ENCODE measurements around the gene NR1D1. TPM values are rescaled to one million over a fixed set of nuclear protein-coding genes. Genes with fewer than 3 reads are reported as not detected.

The NR1D1 gene
- total RNA-seq, 1 experiment from 2014 or later: 7.5 TPM

DNA sequence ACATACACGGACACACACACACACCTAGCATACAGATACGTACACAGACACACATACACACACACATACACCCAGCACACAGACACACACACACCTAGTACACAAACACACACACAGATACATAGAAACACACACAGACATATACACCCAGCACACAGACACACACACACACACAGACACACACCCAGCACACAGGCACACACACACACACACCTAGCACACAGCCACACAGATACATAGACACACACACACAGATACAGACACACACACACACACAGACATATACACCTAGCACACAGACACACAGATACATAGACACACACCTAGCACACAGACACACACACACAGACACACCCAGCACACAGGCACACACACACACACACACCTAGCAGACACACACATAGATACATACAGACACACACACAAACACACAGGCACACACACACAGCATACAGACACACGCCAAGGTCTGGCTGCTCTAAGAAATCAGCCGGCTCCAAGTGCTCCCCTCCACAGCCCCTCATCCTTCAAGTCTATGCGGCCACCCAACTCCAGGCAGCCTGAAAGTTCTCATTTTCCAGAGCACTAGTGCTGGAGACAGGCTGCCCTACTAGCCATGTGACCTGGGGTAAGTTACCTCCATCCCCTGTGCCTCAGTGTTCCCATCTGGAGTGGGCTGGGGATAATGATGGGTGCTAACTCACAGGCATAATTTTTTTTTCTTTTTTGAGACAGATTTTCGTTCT lies 13.2 kb downstream of the NR1D1 start:
- no TSS peak for BruUV-seq (replicated peaks)
- ChIA-PET CTCF (interaction anchor here (0.9 to 4.2 kb wide), 9 partner anchors 12 to 73 kb away, joined by 3 to 71 read pairs (median 10); partner anchors contain the start of genes CSF3, MED24 and THRA), POLR2A (interaction anchor here (0.6 to 1.6 kb wide), 2 partner anchors 26 to 477 kb away, joined by 3 to 4 read pairs; no protein-coding TSS in a partner anchor)
- no peak for DNase-seq (ENCODE audit: unreplicated experiment)
- intact Hi-C loops (cut with micrococcal nuclease): loop anchor here (2.0 kb wide), 1 partner anchor 24 kb away; the partner anchor contains the start of gene THRA
- no peak for TF ChIP-seq CTCF (IDR thresholded peaks at IDR 0.05; ENCODE audit: unreplicated experiment)
- Mint-ChIP-seq H3K4me3 (ENCODE audit: unreplicated experiment) (no peak overlapping the region), H3K36me3 (ENCODE audit: insufficient read depth, unreplicated experiment) (peaks cover 40% of the 10 kb centered on the region), H3K27ac (ENCODE audit: low read depth, unreplicated experiment) (no peak overlapping the region), H3K4me1 (ENCODE audit: insufficient read depth, unreplicated experiment) (no peaks in the 10 kb centered on the region), H3K9me3 (ENCODE audit: unreplicated experiment) (no peaks in the 10 kb centered on the region), H3K27me3 (ENCODE audit: insufficient read depth, unreplicated experiment) (no peaks in the 10 kb centered on the region)

DNA sequence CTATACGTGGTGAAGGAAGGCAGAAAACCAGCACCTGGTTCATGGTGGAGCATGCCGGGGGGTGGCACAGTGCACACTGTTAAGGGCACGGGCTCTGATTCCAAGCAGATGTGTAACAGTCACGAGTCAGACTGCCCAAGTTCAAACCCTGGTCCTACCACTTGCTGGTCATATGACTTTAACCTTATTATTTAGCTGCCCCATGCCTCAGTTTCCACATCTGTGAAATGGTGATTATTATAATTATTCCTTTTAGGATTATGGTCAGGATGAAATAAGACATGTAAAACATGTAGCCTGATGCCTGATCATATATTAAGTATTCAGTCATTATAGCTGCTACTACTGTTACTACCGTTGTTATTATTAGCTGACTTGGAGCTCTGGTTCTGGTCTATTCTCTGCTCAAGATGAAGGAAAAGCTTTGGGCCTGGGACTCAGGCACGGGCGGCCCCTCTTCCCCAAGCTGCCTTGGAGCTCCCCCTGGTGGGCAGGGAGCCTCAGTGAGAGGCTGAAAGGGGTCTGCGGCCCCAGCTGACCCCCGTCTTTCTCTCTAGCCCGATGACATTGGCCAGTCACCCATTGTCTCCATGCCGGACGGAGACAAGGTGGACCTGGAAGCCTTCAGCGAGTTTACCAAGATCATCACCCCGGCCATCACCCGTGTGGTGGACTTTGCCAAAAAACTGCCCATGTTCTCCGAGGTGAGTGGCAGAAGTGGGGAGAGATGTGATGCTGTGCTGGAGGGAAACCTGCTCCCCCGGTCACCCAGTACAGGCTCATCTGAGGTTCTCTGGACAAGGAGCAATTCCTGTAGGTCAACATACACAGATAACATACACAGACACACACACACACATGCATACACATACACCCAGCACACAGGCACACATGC lies 14.0 kb downstream of the NR1D1 start:
- H3K27ac Mint-ChIP-seq (ENCODE audit: low read depth, unreplicated experiment): no peak overlapping the region
- no peaks in the 10 kb centered on the region for H3K9me3 Mint-ChIP-seq (ENCODE audit: unreplicated experiment)
- DNase-seq (ENCODE audit: unreplicated experiment): peak; percentile 61
- peaks cover 34% of the 10 kb centered on the region for H3K36me3 Mint-ChIP-seq (ENCODE audit: insufficient read depth, unreplicated experiment)
- no peaks in the 10 kb centered on the region for H3K4me1 Mint-ChIP-seq (ENCODE audit: insufficient read depth, unreplicated experiment)
- POLR2A ChIA-PET: interaction anchor here (0.7 to 1.6 kb wide), 5 partner anchors 14 to 27 kb away, joined by 4 to 6 read pairs (median 5); partner anchors contain the start of gene NR1D1
- no TSS peak for BruUV-seq (replicated peaks)
- intact Hi-C loops (cut with micrococcal nuclease): loop anchor here (1.0 to 2.0 kb wide), 2 partner anchors 24 to 73 kb away; partner anchors contain the start of gene THRA
- no peaks in the 10 kb centered on the region for H3K27me3 Mint-ChIP-seq (ENCODE audit: insufficient read depth, unreplicated experiment)
- TF ChIP-seq CTCF (IDR thresholded peaks at IDR 0.05; ENCODE audit: unreplicated experiment): peak; percentile 81
- H3K4me3 Mint-ChIP-seq (ENCODE audit: unreplicated experiment): no peak overlapping the region
- CTCF ChIA-PET: interaction anchor here (0.6 to 4.2 kb wide), 20 partner anchors 11 to 81 kb away, joined by 3 to 71 read pairs (median 5); partner anchors contain the start of genes CSF3, MED24, NR1D1 and THRA

DNA sequence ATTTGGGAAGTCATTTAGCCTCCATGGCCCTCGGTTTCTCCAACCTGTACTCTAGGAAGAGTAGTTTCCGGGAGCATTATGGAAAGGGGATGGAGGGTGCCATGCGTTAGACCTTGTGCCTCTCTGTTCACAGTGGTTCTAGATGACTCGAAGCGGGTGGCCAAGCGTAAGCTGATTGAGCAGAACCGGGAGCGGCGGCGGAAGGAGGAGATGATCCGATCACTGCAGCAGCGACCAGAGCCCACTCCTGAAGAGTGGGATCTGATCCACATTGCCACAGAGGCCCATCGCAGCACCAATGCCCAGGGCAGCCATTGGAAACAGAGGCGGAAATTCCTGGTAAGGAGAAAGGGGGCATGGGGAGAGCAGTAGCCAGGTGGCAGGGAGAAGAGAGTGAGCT lies 15.9 kb downstream of the NR1D1 start:
- H3K4me3 Mint-ChIP-seq (ENCODE audit: unreplicated experiment): no peak overlapping the region
- H3K36me3 Mint-ChIP-seq (ENCODE audit: insufficient read depth, unreplicated experiment): peaks cover 34% of the 10 kb centered on the region
- no TSS peak for BruUV-seq (replicated peaks)
- H3K9me3 Mint-ChIP-seq (ENCODE audit: unreplicated experiment): no peaks in the 10 kb centered on the region
- no peak overlapping the region for H3K27ac Mint-ChIP-seq (ENCODE audit: low read depth, unreplicated experiment)
- no peaks in the 10 kb centered on the region for H3K4me1 Mint-ChIP-seq (ENCODE audit: insufficient read depth, unreplicated experiment)
- POLR2A ChIA-PET: interaction anchor here (0.6 to 0.9 kb wide), 2 partner anchors 13 to 69 kb away, joined by 3 to 4 read pairs; no protein-coding TSS in a partner anchor
- intact Hi-C loops (cut with micrococcal nuclease): no loop called here
- H3K27me3 Mint-ChIP-seq (ENCODE audit: insufficient read depth, unreplicated experiment): no peaks in the 10 kb centered on the region
- CTCF ChIA-PET: interaction anchor here (0.6 to 4.2 kb wide), 9 partner anchors 9 to 137 kb away, joined by 3 to 71 read pairs (median 5); partner anchors contain the start of genes CSF3, PSMD3 and THRA
- DNase-seq (ENCODE audit: unreplicated experiment): no peak
- TF ChIP-seq CTCF (IDR thresholded peaks at IDR 0.05; ENCODE audit: unreplicated experiment): no peak
